Stomach smooth muscle (tissue), 2 donors: ENCODE results near the gene MRPL19.
"Not testable (repeated sequence)": the region's sequence is repeated elsewhere in the genome, so short reads cannot be mapped to it uniquely, and the experiment has no call there.

Source experiments
- H3K27ac ChIP-seq: one replicate; pipeline ENCODE4 v1.7.0; 2013; ENCODE audit warnings: mild to moderate bottlenecking, low read length, inconsistent platforms
- H3K27me3 ChIP-seq, 2 donors: one replicate each; pipeline ENCODE4 v1.7.0; 2013; ENCODE audit warnings: low read length in 2 of 2; ENCODE audit not compliant: insufficient read depth in 2 of 2, control insufficient read depth in 1 of 2
- H3K36me3 ChIP-seq, 2 donors: one replicate each; pipeline ENCODE4 v1.7.0; 2013; ENCODE audit warnings: low read length in 2 of 2; ENCODE audit not compliant: control insufficient read depth in 2 of 2, insufficient read depth in 2 of 2
- H3K4me1 ChIP-seq: one replicate; pipeline ENCODE4 v1.7.0; 2013; ENCODE audit warnings: low read length; ENCODE audit not compliant: control insufficient read depth, insufficient read depth
- H3K4me3 ChIP-seq, 2 donors: one replicate each; pipeline ENCODE4 v1.7.0; 2013; ENCODE audit warnings: low read length in 2 of 2
- H3K9ac ChIP-seq, 2 donors: one replicate each; pipeline ENCODE4 v1.7.0; 2013; ENCODE audit warnings: low read length in 2 of 2, mild to moderate bottlenecking in 1 of 2
- H3K9me3 ChIP-seq, 2 donors: one replicate each; pipeline ENCODE4 v1.7.0; 2013; ENCODE audit warnings: low read length in 2 of 2; ENCODE audit not compliant: control insufficient read depth in 2 of 2
- donor health status: healthy.
- donor health status: Pancreatic carcinoma.

MRPL19 gene

DNA sequence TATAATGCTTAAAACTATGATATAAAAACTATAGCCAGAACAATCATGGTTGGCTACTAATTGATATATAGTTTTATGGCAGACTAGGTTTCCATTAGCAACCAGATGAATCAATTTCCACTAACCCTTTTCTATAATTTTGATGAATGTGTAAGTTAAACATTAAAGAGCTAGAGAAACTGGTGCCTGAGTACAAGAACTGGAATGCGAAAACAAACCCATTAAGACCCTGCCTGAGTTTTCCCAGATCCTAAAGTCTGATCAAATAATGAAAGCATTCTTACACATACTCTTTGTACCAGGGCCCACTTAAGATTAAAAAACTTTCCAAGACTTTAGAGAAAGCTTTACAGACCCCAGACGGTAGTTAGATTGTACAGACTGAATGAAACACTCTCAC, 21.3 kb downstream of the MRPL19 start:
- Histone ChIP-seq H3K36me3 (peaks cover 0 to 9% of the 10 kb centered on the region in 2 donors), H3K27ac (no peak overlapping the region), H3K27me3 (no peaks in the 10 kb centered on the region), H3K9me3 (no peaks in the 10 kb centered on the region), H3K4me3 (no peak overlapping the region), H3K9ac (no peak overlapping the region), H3K4me1 (no peaks in the 10 kb centered on the region)

DNA sequence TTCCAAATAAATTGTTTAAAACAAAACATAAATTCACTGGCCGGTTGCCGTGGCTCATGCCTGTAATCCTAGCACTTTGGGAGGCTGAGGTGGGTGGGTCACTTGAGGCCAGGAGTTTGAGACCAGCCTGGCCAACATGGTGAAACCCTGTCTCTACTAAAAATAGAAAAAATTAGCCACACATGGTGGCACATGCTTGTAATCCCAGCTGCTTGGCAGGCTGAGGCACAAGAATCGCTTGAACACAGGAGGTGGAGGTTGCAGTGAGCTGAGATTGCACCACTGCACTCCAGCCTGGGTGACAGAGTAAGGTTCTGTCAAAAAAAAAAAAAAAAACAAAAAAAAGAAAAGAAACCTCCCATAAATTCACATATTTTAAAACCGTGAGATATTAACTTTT, 28.8 kb downstream of the MRPL19 start:
- not testable (repeated sequence) for H3K9ac ChIP-seq, H3K36me3 ChIP-seq, H3K4me1 ChIP-seq, H3K9me3 ChIP-seq, H3K27me3 ChIP-seq, H3K4me3 ChIP-seq, H3K27ac ChIP-seq

DNA sequence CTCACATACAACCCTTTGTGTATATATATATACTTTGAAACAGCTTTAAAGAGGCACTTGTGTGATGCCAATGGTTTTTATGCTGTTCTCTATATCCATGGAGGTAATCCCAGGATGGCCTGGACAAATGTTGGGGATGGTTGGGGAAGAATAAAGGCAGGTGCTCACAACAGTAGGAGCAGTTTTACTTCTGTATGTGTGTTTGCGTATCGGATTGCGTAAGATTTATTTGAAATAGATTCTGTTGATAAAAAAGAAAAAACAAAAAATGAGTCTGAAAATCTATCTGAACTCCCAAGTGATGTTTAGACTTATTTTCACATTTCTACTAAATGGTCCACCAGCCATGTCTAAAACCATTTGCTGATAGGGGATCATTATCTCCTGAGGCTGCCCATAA, 29.3 kb downstream of the MRPL19 start:
- H3K9ac ChIP-seq = no peak overlapping the region
- no peak overlapping the region for H3K27ac ChIP-seq

DNA sequence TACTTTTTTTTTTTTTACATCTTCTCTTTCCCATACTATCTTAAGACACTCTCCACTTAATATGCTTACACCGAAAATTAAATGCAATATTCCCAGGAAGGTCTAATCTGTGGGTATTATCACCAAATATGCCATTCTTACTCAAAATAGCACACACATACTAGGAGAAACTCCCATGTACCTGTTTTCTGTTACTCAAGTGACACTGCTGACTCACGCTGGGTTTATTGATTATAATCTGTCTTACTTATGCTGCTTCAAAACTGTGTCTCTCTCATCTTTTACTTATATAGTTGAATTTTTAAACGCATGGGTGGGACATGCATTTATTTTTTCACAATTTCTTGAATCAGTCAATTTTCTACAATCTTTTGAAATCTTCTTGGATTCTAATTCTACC, 29.9 kb downstream of the MRPL19 start:
- Histone ChIP-seq H3K27me3 (no peaks in the 10 kb centered on the region), H3K9ac (no peak overlapping the region), H3K4me1 (no peaks in the 10 kb centered on the region), H3K9me3 (no peaks in the 10 kb centered on the region), H3K36me3 (peaks cover 0 to 9% of the 10 kb centered on the region in 2 donors), H3K4me3 (no peak overlapping the region), H3K27ac (no peak overlapping the region)

More for the DNA sequence above, 29.3 kb downstream of the MRPL19 start:
- Histone ChIP-seq H3K27me3 (no peaks in the 10 kb centered on the region), H3K9me3 (no peaks in the 10 kb centered on the region), H3K36me3 (peaks cover 0 to 6% of the 10 kb centered on the region in 2 donors), H3K4me3 (no peak overlapping the region), H3K4me1 (no peaks in the 10 kb centered on the region)

GRCh38 chr2:75679556-75679955, 33.0 kb downstream of the MRPL19 start:
- H3K9ac ChIP-seq = no peak overlapping the region
- H3K27ac ChIP-seq = no peak overlapping the region
- H3K27me3 ChIP-seq = no peaks in the 10 kb centered on the region
- H3K4me1 ChIP-seq = no peaks in the 10 kb centered on the region
- H3K4me3 ChIP-seq = no peak overlapping the region
- peaks cover 0 to 11% of the 10 kb centered on the region in 2 donors for H3K36me3 ChIP-seq
- H3K9me3 ChIP-seq = no peaks in the 10 kb centered on the region

GRCh38 chr2:75680402-75680801, 33.8 kb downstream of the MRPL19 start:
- no peak overlapping the region for H3K27ac ChIP-seq
- no peak overlapping the region for H3K9ac ChIP-seq
- no peaks in the 10 kb centered on the region for H3K4me1 ChIP-seq
- no peaks in the 10 kb centered on the region for H3K9me3 ChIP-seq
- peaks cover 0 to 12% of the 10 kb centered on the region in 2 donors for H3K36me3 ChIP-seq
- H3K27me3 ChIP-seq = no peaks in the 10 kb centered on the region
- H3K4me3 ChIP-seq = no peak overlapping the region

- not testable (repeated sequence) for H3K27me3 ChIP-seq, H3K9ac ChIP-seq, H3K27ac ChIP-seq, H3K9me3 ChIP-seq, H3K4me1 ChIP-seq, H3K4me3 ChIP-seq
- H3K36me3 ChIP-seq = peaks cover 16 to 19% of the 10 kb centered on the region in 2 donors
Measured at GRCh38 chr2:75683430-75683829, 36.8 kb downstream of the MRPL19 start.

DNA sequence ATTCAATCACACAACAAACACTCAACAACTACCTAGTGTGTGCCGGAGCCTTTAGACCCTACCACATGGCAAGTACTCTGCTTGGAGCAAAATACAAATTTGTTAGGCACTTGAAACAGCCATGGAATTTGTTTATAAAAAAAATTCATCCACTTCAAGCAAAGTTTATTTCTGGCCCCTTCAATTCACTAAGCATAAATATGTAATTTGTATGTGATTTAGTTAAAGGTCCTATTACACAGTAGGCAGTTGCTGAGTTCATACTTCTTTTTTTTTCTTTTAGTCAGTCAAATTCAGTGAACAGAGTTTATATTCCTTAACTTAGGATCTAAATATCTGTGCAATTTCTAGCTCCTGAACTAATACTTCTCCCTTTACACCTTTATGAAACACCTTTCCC, 41.6 kb downstream of the MRPL19 start:
- Histone ChIP-seq H3K9ac (no peak overlapping the region), H3K4me3 (no peak overlapping the region), H3K4me1 (no peaks in the 10 kb centered on the region), H3K9me3 (no peaks in the 10 kb centered on the region), H3K36me3 (peaks cover 13 to 19% of the 10 kb centered on the region in 2 donors), H3K27ac (no peak overlapping the region), H3K27me3 (no peaks in the 10 kb centered on the region)

- Histone ChIP-seq H3K27me3 (no peaks in the 10 kb centered on the region), H3K9me3 (no peaks in the 10 kb centered on the region), H3K4me3 (no peak overlapping the region), H3K4me1 (no peaks in the 10 kb centered on the region), H3K27ac (no peak overlapping the region), H3K9ac (no peak overlapping the region), H3K36me3 (peaks cover 25 to 30% of the 10 kb centered on the region in 2 donors)
Measured at GRCh38 chr2:75698918-75699317, 52.3 kb downstream of the MRPL19 start.

DNA sequence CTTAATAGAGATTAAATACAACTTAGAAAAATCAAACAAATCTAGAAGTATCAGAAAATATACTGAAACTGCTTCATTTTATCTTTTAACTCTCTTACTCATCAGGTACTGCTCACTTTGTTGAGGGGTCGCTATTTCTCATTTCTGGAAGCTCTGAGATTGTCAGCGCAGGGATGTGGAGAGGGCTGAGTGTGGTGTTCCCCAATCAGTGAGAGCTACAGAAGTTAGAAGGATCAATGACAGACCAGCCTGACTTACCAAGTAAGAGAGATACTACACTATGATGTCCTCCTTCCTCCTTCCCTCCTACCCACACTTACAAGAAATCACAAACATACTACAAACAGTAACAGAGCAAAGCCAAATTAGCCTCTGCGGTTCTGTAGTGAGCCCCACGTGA, 56.0 kb downstream of the MRPL19 start:
- H3K27me3 ChIP-seq = no peaks in the 10 kb centered on the region
- H3K9me3 ChIP-seq = no peaks in the 10 kb centered on the region
- no peak overlapping the region for H3K27ac ChIP-seq
- no peaks in the 10 kb centered on the region for H3K4me1 ChIP-seq
- H3K4me3 ChIP-seq = no peak overlapping the region
- H3K36me3 ChIP-seq = peaks cover 24 to 40% of the 10 kb centered on the region in 2 donors
- no peak overlapping the region for H3K9ac ChIP-seq

DNA sequence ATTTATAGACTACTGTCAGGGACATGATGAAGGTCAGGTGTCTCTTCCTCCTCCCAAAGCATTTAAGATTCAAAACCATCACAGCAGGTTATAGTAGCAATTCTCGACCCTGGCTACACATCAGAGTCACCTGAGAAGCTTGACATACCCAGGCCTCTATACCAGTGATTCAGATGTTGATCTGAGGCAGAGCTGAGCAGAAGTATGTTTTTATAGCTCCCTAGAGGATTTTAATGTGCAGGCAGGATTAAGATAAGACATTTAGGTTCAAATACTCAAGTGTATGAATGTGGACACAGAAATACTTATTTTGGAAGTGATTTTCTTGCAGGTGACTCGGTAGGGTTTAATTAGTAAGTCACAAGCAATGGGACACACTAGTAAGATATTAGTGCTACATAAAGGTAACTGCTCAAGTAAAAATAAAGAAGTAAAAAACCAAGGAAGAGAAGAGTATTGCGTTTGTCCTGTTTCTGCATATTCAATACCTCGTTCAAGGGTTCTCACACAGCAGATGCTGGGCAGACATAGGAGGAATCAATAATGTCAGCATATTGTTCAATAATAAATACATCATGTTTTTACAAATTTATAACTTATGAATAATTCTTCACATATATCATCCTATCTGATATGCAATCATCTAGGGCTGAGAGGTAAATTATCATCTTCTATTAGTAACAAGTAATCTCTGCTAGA, 57.2 kb downstream of the MRPL19 start:
- H3K4me3 ChIP-seq = no peak overlapping the region
- no peak overlapping the region for H3K27ac ChIP-seq
- H3K27me3 ChIP-seq = no peaks in the 10 kb centered on the region
- no peaks in the 10 kb centered on the region for H3K9me3 ChIP-seq
- H3K4me1 ChIP-seq = no peaks in the 10 kb centered on the region
- no peak overlapping the region for H3K9ac ChIP-seq
- H3K36me3 ChIP-seq = peaks cover 22 to 37% of the 10 kb centered on the region in 2 donors
